Measurements from ENCODE around the gene ZFPM1.
A peak's percentile ranks its signal among the peaks of the same experiment; 100 is the strongest.

Gene ZFPM1

GRCh38 chr16:88452482-88453216, 431 bp upstream of the ZFPM1 start:
- peak; percentile 98 for DNase-seq

- DNase-seq: peak in 1 of 2 donors; percentile 46
Measured at GRCh38 chr16:88453611-88454522, 787 bp downstream of the ZFPM1 start.

- DNase-seq: peak; percentile 49 to 60
Measured at GRCh38 chr16:88454523-88454947, 1.5 kb downstream of the ZFPM1 start.

GRCh38 chr16:88455610-88456355, 2.7 kb downstream of the ZFPM1 start:
- peak; percentile 85 to 88 for DNase-seq

- DNase-seq: peak; percentile 42 to 52
Measured at GRCh38 chr16:88456356-88457292, 3.5 kb downstream of the ZFPM1 start.

GRCh38 chr16:88458039-88458772, 5.1 kb downstream of the ZFPM1 start:
- no peak for DNase-seq

GRCh38 chr16:88458773-88459235, 5.7 kb downstream of the ZFPM1 start:
- no peak for DNase-seq

- DNase-seq: no peak
Measured at GRCh38 chr16:88459366-88460073, 6.4 kb downstream of the ZFPM1 start.

GRCh38 chr16:88460496-88461330, 7.6 kb downstream of the ZFPM1 start:
- no peak for DNase-seq

GRCh38 chr16:88461331-88462269, 8.5 kb downstream of the ZFPM1 start:
- no peak for DNase-seq

GRCh38 chr16:88462396-88462795, 9.3 kb downstream of the ZFPM1 start:
- no peak for DNase-seq

- no peak for DNase-seq
Measured at GRCh38 chr16:88463411-88463810, 10.3 kb downstream of the ZFPM1 start.

- no peak for DNase-seq
Measured at GRCh38 chr16:88464447-88465318, 11.6 kb downstream of the ZFPM1 start.

GRCh38 chr16:88465387-88465983, 12.4 kb downstream of the ZFPM1 start:
- no peak for DNase-seq

GRCh38 chr16:88466175-88466862, 13.2 kb downstream of the ZFPM1 start:
- no peak for DNase-seq

GRCh38 chr16:88466949-88467348, 13.9 kb downstream of the ZFPM1 start:
- DNase-seq: no peak
